Stimulated activated CD4-positive, alpha-beta T cell treated with anti-CD3 and anti-CD28 coated beads, Interleukin-15, amount 100 ng/mL, for 1 hour (primary cell): ENCODE data around the gene ARHGEF18.
"Not testable (repeated sequence)": the region's sequence is repeated elsewhere in the genome, so short reads cannot be mapped to it uniquely, and the experiment has no call there.

ENCODE experiments used
- DNase-seq, 2 donors: peaks; one replicate each; pipeline ENCODE4 v3.0.0-alpha.2; 2020; ENCODE audit warnings: low read depth in 1 of 2, low spot score in 1 of 2

ARHGEF18 gene

GRCh38 chr19:7348587-7349230, at the start of gene ARHGEF18:
Gene ARHGEF18, plus strand, starts transcription at chr19:7348937. Its CDS starts 13,954 bp downstream, at chr19:7362891.
- peak in 1 of 2 donors; percentile 45 for DNase-seq

- DNase-seq = no peak
Observed at GRCh38 chr19:7301525-7301924, 47.2 kb upstream of the ARHGEF18 start.

GRCh38 chr19:7303470-7303869, 45.3 kb upstream of the ARHGEF18 start:
- DNase-seq = no peak

GRCh38 chr19:7304200-7304599, 44.5 kb upstream of the ARHGEF18 start:
- no peak for DNase-seq

GRCh38 chr19:7307590-7308218, 41.0 kb upstream of the ARHGEF18 start:
- DNase-seq = no peak

- not testable (repeated sequence) for DNase-seq
Observed at GRCh38 chr19:7308327-7308726, 40.4 kb upstream of the ARHGEF18 start.

GRCh38 chr19:7311911-7312310, 36.8 kb upstream of the ARHGEF18 start:
- DNase-seq = no peak

GRCh38 chr19:7312816-7313215, 35.9 kb upstream of the ARHGEF18 start:
- no peak for DNase-seq

- no peak for DNase-seq
Observed at GRCh38 chr19:7318176-7318575, 30.6 kb upstream of the ARHGEF18 start.

GRCh38 chr19:7326105-7326877, 22.4 kb upstream of the ARHGEF18 start:
- DNase-seq = no peak

GRCh38 chr19:7327802-7328201, 20.9 kb upstream of the ARHGEF18 start:
- no peak for DNase-seq

GRCh38 chr19:7328647-7329046, 20.1 kb upstream of the ARHGEF18 start:
- DNase-seq = no peak

GRCh38 chr19:7331446-7331845, 17.3 kb upstream of the ARHGEF18 start:
- no peak for DNase-seq

GRCh38 chr19:7333198-7334118, 15.3 kb upstream of the ARHGEF18 start:
- no peak for DNase-seq

GRCh38 chr19:7336321-7336973, 12.3 kb upstream of the ARHGEF18 start:
- no peak for DNase-seq

- no peak for DNase-seq
Observed at GRCh38 chr19:7337380-7338194, 11.2 kb upstream of the ARHGEF18 start.

- DNase-seq = peak; percentile 73 to 83
Observed at GRCh38 chr19:7340959-7341837, 7.5 kb upstream of the ARHGEF18 start.

- no peak for DNase-seq
Observed at GRCh38 chr19:7342143-7342542, 6.6 kb upstream of the ARHGEF18 start.

- no peak for DNase-seq
Observed at GRCh38 chr19:7346488-7346971, 2.2 kb upstream of the ARHGEF18 start.
